OCI-LY7 (cell line): Measurements from ENCODE around the gene NMRK2.

Experiments used
- CTCF ChIP-seq: fragments of 200-600 bp; sonication (generic); conservative IDR thresholded peaks from 2 replicates; pipeline ENCODE4 v1.5.1; 2014; ENCODE audit warnings: mild to moderate bottlenecking, antibody characterized with exemption, low read length, moderate library complexity, mixed read lengths
- EZH2phosphoT487 ChIP-seq: fragments of 200-600 bp; sonication (generic); IDR thresholded peaks from 2 replicates; pipeline ENCODE4 v1.6.1; 2018; ENCODE audit warnings: low read depth, borderline replicate concordance, mild to moderate bottlenecking, mixed run types, antibody characterized with exemption, low read length, moderate library complexity, mixed read lengths

DNA sequence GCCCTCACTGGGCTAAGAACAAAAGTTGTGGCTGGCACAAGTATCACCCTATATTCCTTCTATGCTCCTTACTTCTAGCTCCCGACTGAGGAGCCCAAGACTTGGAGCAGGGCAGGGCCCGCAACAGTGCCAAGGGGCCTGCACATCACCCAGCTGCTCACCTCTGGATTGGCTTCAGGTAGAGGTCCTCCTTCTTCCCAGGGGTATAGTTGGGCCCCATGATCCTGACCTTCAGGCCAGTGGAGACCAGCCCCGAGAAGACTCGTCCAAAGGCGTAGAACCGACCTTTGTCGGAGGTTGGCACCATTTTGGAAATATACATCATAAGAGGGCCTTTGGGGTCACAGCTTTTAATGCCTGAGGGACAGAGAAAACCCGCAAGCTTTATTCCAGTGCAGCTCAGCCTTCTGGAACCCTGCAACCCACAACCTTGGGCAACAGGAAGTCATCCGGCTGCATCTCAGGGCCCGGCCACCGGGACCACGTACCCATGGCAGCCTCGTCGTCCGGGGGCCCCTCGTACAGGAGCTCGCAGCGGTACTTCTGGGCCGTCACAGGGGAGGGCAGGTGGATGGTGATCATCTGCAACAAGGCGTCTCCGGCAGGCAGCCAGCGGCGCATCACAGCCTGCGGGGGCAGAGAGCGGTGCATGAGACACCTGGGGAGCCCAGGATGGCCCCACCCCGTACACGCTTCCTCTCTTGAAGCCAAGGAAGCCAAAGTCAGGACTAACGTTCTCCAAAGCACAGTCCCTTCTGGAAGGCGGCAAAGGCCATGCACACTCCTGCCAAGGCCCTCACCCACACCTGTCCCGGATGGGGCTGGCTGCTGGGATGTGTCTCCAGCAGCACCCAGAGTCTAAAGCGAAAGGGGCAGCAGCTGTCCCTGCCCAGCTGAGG, 47.7 kb downstream of the NMRK2 start:
- TF ChIP-seq CTCF (no peak), EZH2phosphoT487 (no peak)
